ENCODE measurements around the gene MGAT4B.

The MGAT4B gene

DNA sequence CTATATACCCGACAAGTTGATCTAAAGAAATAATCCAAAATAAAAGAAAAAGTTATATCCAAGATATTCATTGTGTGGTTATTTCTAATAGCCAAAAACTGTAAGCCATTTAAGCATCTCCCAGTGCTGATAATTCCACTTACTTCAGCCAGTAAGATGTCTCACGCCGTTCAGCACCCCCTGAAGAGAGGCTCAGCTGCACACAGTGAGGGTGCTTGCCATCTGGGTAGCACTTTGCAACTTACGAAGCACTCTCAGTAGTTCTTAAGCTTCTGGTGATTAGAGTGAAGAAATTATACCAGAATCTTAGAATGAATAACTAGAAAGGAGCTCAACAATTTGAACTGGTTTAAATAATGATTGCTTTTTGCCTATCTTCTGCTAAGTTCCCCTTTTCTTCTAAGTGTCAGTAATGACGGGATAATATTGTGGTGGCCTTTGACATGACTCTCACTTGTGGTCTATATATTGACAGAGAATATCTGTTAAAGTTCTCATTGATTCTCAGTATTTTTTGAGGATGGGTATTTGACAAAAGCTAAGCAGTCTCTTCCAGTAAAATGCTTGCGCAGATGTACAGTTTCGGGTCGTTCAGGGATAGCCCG is 39.1 kb downstream of the MGAT4B start:
- no peak for DNase-seq

DNA sequence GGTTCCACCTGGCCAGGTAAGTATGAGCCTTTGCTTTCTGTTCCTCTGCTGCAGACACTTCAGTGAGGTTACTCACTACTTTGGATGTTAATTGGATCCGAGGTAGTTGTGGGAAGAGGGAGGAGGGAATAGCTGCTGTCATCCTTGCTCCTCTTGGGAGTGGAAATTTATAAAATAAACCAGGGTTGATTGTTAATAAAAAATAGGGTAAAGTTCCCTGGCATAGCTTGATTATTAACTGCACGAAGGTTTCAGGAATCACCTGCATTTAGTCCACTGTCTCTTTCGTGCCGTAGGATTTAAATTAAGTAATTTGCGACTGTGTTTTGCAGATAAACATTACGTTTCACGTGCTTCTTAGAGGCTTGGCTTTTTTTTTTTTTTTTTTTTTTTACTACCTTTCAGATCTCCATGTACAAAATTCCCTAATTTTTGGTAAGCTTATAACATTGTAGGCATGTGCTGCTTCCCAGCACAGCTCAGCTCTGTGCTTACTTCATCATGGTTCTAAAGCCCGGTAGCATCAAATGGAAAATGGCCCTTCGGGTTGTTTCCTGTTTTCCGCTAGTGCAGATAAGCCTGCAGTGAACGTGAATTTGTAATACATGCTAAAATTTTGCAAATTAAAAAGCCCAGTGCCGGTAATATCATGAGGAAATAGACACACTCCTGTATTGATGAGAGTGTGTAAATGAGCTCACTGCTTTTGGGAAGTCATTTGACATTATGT is 39.8 kb downstream of the MGAT4B start:
- DNase-seq = no peak

DNA sequence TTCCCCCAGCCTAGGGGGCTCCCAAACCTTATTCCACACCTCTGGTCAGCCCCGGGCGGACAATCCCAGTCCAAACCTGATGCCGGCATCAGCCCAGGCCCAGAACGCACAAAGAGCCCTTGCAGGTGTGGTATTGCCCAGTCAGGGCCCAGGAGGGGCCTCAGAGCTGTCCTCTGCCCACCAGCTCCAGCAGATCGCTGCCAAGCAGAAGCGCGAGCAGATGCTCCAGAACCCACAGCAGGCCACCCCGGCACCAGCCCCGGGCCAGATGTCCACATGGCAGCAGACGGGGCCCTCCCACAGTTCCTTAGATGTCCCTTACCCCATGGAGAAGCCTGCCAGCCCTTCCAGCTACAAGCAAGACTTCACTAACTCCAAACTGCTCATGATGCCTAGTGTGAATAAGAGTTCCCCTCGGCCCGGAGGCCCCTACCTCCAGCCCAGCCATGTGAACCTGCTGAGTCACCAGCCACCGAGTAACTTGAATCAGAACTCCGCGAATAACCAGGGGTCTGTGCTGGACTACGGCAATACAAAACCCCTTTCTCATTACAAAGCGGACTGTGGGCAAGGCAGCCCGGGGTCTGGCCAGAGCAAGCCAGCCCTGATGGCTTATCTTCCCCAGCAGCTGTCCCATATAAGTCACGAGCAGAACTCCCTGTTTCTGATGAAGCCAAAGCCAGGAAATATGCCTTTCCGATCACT is 40.5 kb downstream of the MGAT4B start:
- DNase-seq = no peak

DNA sequence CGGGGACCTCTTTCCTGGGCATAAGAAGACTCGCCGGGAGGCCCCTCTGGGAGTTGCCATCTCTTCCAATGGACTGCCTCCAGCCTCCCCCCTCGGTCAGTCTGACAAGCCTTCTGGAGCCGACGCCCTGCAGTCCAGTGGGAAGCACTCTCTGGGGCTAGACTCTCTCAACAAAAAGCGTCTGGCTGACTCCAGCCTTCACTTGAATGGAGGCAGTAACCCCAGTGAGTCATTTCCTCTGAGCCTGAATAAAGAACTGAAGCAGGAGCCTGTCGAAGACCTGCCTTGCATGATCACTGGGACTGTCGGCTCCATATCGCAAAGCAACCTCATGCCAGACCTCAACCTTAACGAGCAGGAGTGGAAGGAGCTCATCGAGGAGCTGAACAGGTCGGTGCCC is 41.3 kb downstream of the MGAT4B start:
- no peak for DNase-seq

DNA sequence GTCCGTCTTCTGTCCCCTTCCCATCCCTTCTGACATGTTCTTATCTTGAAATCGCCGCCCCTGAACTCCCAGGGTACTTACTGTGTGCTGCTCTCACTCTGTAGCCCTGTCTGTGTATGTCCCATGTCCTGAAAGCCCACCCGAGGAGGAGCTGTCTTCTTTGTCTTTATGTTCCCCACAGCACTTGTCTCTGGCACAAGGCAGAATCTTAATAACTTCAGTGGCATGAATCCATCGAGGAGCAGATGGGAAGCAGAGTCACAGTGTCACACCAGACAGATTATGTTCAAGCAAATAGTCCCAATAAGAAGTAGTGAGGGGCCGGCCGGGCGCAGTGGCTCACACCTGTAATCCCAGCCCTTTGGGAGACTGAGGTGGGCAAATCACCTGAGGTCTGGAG is 42.6 kb downstream of the MGAT4B start:
- no peak for DNase-seq

DNA sequence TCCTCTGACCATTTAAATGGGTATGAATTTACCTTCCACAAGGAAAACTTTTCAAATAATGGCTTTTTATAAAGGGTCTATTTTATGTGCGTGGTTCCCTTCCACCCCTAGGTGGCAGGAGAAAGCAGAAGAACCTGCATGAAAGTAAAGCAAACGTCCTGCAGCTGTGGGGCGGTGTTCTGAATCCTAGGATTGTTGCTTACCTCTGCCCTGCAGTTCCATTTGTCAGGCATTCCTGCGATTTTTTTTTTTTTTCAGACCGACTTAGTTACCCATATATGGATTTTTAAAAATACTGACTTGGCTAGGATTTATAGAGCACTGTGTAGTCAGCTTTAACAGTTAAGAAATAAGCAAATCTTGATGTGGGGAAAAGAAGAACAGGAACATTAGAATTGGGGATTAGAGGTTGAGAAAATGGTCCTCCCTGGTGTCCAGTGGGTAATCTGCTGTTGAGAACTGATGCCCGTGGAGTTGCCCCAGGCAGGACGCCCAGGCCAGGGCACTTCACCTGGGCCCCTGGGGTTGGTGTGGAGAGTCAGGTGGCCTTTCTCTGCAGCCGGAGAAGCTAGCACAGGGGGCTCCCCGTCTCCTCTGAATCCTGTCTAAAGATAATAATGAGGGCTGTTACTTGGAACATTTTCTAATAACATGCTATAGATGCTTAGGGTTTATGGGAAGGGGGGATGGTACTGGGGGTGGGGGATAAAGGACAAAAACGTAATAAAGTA is 43.3 kb downstream of the MGAT4B start:
- DNase-seq = peak; percentile 48

DNA sequence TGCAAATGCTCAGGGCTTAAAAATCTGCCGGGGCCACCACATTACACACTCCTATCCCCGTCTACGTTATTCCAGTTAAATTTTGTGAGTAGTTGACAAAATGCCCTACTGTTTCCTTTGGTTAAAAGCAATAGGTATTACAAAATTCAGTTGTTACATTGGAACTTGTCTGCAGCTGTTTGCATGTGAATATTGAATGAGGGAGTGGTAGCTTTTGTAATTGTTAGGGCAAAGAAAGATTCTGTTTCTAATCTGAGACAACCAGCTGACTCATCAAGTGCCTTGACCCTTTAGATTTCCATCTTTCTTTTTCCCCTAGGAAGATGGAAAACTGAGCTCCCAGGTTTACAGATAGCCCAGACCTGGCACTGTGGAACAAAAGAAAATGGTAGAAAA is 43.9 kb downstream of the MGAT4B start:
- DNase-seq = no peak

DNA sequence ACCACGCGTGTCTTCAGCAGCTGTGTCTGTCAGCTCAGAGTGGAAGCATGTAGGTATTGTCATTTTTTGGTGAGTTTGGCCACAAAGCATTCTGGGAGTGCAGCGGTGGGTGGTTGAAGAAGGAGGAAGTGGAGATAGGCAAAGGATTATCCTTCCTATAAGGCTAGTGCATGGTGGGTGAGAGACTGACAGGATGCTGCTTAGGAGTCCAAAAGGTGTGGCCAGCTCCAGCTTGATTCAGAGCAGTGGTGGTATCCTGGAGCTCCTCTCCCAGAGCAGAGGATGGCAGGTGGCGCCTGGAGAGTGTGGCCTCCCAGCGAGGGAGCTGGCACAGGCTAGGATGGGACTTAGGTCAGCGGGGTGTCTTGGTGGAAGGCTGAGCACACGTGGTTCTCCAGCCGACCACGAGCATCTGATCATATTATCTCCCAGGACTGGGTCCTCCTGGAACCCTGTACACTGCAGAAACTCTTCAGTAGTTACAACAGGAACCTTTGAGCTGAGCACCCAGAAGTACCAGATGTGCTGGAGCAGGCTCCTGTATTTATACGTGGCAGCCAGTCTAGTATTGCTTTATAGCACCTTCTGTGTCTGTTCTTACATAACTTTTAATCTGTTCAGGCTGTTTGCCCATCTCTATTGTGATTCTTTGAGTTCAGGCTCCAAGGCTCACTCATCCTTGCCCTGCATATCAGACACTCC is 44.4 kb downstream of the MGAT4B start:
- no peak for DNase-seq

DNA sequence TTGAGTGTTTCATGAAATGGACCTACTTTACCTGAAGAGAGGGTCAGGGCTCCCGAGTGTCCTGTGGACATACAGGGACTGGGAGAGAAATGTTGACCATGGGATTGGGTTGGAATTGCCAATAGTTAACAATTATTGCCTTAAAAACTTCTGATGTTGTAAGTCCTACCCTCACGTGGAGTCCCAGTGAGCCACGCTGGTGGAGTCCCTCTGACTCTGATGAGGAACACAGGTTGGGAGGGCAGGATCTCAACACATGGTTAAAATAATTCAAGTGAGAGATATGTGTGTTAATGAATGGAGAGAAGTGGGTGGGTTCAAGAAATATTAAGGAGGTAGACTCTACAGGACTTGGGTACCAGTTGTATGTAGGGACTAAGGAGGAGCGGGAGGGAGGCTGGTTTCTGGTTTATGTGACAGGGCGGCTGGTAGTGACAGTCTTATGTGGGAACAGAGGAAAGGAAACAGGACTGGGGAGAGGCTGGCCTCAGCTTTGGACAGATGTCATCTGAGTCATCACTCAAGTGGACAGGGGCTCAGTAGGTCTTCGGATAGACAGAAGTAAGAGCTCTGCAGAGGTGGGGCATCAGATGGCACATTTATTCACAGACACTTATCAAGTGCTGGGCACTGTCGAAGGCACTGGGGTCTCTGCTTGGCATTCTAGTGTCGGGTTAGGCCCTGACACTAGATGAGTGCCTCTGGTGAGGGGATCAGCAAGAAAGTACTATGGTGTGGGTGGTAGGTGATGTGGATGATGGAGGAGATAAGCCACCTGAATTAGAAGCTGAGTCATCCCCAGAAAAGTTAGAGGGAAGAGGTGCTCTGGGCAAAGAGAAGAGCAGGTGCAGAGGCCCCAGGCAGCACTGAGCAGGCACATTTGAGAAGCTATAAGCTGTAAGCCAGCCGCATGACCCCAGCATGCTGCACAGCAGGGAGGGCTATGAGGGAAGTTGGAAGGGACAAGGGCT is 46.8 kb downstream of the MGAT4B start:
- DNase-seq = no peak

DNA sequence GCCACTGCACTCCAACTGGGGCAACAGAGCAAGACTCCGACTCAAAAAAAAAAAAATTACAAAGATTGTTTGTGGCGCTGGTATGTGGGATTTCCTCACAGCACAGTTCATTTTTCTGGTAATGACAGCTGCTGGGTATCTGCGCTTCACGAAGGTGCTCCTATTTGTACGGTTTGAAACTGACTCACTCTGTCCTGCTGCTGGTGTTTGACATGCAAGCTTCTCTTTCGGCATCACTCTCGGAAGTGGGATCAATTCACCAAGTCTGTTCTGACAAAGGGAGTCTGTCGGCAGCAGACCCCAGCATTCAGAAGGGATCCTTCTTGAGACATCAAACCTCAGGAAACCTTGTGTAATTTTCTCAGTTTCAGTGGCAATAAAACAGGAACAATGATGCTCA is 47.7 kb downstream of the MGAT4B start:
- no peak for DNase-seq

DNA sequence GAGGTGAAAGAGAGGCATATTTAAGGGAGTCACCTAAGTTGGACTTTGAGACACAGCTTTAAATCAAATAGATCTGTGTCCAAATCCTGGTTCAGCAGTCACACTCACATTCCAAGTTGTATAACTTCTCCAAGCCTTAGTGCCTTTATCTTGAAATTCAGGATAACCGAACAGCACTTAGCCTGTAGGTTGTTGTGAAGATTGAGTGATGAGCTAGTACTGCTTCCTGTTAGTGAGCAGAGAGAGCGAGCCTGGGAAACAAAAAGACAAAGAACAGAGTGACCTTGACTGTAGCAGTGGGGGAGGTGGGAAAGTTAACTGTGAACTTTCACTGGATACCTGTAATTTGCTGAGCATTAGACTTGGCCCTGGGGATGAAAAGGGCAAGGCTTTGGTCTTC is 51.6 kb downstream of the MGAT4B start:
- no peak for DNase-seq

DNA sequence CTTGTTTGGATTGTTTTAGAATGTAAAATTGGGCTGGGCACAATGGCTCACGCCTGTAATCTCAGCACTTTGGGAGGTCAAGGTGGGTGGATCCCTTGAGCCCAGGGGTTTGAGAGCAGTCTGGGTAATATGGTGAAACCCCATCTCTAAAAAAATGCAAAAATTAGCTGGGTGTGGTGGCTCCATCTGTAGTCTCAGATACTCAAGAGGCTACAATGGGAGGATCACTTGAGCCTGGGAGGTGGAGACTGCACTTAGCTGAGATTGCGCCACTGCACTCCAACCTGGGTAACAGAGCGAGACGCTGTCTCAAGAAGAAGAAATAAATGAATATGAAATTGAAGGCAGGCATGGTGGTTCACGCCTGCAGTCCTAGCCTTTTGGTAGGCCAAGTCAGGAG is 52.7 kb downstream of the MGAT4B start:
- no peak for DNase-seq

DNA sequence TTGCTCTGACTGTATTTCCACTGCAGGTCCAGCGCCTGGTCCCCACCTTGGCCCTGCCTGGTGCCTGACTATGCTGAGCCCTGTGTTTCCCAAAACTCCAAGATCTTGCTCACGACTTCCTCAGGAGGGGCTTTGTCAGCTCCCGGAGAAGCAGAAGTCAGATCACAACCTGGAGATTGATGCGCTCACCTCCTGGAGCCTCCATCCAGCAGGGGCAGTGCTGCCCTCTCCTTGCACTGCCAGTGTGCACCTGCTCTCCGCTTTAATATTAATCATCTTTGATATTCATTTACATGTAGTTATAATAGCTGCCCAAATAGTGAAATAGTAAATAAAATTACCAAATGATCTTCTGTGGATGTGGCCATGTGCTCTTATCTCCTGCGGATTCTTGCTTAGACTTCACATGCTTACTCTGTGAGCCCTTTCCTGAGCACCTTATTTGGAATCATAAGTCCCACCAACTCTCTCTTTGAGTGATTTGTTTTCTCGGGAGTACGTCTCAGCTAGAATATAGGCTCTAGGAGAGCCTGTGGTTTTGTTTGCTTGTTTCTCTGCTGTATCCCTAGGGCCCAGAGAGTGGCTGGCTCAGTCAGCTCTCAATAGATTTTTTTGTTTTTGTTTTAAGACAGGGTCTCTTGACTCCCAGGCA is 56.7 kb downstream of the MGAT4B start:
- DNase-seq = no peak

DNA sequence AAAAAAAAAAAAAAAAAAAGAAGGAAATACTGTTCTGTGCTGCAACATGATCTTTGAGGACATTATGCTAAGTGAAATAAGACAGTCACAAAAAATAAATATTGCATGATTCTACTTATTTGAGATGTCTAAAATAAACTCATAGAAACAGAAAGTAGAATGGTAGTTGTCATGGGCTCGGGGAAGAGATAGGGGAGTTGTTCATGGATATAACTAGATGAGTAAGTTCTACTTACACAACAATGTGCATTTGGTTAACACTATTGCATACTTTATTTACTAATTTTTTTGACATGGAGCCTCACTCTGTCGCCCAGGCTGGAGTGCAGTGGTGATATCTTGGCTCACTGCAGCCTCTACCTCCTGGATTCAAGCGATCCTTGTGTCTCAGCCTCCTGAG is 58.9 kb downstream of the MGAT4B start:
- DNase-seq = no peak
